Type B pancreatic cell (in vitro differentiated cells): ENCODE data around the gene SIRT4. TPM values are rescaled to one million over a fixed set of nuclear protein-coding genes. Genes with fewer than 3 reads are reported as not detected.
"Not testable (repeated sequence)": the region's sequence is repeated elsewhere in the genome, so short reads cannot be mapped to it uniquely, and the experiment has no call there.

Experiments used
- DNase-seq: peaks from one replicate; pipeline ENCODE4 v3.0.0; 2021; ENCODE audit warnings: mixed read lengths; ENCODE audit not compliant: unreplicated experiment; ENCODE audit errors: extremely low spot score
- H3K27ac Mint-ChIP-seq: 2 replicates; pipeline ENCODE4 v1.8.0; 2021; ENCODE audit warnings: mild to moderate bottlenecking, mixed read lengths
- H3K27me3 Mint-ChIP-seq: 2 replicates; pipeline ENCODE4 v1.8.0; 2021; ENCODE audit warnings: mixed read lengths
- H3K36me3 Mint-ChIP-seq: 2 replicates; pipeline ENCODE4 v1.8.0; 2021; ENCODE audit warnings: mixed read lengths
- H3K4me1 Mint-ChIP-seq: one replicate; pipeline ENCODE4 v1.8.0; 2021; ENCODE audit warnings: mixed read lengths; ENCODE audit not compliant: unreplicated experiment
- H3K4me3 Mint-ChIP-seq: 2 replicates; pipeline ENCODE4 v1.8.0; 2021; ENCODE audit warnings: mild to moderate bottlenecking, mixed read lengths
- H3K9me3 Mint-ChIP-seq: 2 replicates; pipeline ENCODE4 v1.8.0; 2021; ENCODE audit warnings: mixed read lengths
- total RNA-seq: library from RNA; stranded (reverse); gene quantifications from 2 replicates; pipeline ENCODE4 v1.2.1, GENCODE V29; 2021; ENCODE audit warnings: low replicate concordance
- TF ChIP-seq, protein P1 (sequence below): fragments of 200-600 bp; sonication (generic); conservative IDR thresholded peaks from 2 replicates; pipeline ENCODE4 v1.5.0; 2021; ENCODE audit warnings: antibody characterized with exemption, mild to moderate bottlenecking

Gene SIRT4
- total RNA-seq, 1 donor from 2014 or later, result 2.0 TPM

DNA sequence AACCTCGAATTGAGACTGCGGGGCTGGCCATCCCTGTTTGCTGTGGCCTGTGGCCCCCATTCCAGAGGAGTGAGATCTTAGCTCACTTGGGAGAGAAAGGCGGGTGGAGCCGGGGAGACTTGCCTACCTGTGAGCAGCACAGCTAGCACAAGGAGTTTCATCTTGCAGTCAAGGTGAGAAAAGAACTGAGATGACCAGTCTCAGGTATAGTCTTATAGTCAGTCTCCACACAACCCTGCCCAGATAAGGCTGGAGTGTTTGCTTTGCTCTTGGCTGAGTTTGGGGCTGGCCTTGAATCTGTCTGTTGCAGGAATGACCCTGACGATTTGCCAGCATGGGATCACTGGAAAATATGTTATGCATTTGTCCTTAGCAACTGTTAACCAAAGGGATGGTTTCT is 25.5 kb downstream of the SIRT4 start, which contains the start of gene PLA2G1B:
TSS of gene PLA2G1B (minus strand) at position 187 of the 400 bp plus-strand sequence. CDS start at position 161, 26 bp downstream.
- no peak within 1 kb of the TSS for H3K27ac Mint-ChIP-seq
- H3K27me3 Mint-ChIP-seq, result peaks cover 11% of the 10 kb centered on the region
- TF ChIP-seq, protein P1, sequence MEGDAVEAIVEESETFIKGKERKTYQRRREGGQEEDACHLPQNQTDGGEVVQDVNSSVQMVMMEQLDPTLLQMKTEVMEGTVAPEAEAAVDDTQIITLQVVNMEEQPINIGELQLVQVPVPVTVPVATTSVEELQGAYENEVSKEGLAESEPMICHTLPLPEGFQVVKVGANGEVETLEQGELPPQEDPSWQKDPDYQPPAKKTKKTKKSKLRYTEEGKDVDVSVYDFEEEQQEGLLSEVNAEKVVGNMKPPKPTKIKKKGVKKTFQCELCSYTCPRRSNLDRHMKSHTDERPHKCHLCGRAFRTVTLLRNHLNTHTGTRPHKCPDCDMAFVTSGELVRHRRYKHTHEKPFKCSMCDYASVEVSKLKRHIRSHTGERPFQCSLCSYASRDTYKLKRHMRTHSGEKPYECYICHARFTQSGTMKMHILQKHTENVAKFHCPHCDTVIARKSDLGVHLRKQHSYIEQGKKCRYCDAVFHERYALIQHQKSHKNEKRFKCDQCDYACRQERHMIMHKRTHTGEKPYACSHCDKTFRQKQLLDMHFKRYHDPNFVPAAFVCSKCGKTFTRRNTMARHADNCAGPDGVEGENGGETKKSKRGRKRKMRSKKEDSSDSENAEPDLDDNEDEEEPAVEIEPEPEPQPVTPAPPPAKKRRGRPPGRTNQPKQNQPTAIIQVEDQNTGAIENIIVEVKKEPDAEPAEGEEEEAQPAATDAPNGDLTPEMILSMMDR, result no peak
- no peak for DNase-seq
- H3K9me3 Mint-ChIP-seq, result no peaks in the 10 kb centered on the region
- peak within 1 kb of the TSS; percentile 25 for H3K4me3 Mint-ChIP-seq
- peaks cover 7% of the 10 kb centered on the region for H3K4me1 Mint-ChIP-seq
- H3K36me3 Mint-ChIP-seq, result no peaks in the 10 kb centered on the region

DNA sequence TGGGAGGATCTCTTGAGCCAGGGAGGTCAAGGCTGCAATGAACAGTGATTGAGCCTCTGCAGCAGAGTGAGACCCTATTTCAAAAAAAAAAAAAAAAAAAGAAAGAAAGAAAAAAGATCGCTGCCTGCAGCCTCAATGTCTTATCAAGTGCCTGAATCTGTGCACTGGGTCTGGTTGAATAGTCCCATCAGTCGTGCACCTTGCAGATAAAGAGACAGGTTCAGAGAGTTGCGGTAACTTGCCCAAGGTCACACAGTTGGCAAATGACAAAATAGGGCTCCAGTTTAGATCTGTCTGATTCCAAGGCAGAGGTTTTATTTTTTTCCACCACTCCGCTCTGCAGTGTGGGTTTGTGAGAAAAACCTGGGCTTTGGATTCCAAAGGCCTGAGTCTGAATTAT is 26.1 kb downstream of the SIRT4 start:
- no peak overlapping the region for H3K27ac Mint-ChIP-seq
- peaks cover 11% of the 10 kb centered on the region for H3K27me3 Mint-ChIP-seq
- no peaks in the 10 kb centered on the region for H3K9me3 Mint-ChIP-seq
- H3K4me1 Mint-ChIP-seq, result peaks cover 7% of the 10 kb centered on the region
- no peak for DNase-seq
- TF ChIP-seq, protein P1, result no peak
- no peak overlapping the region for H3K4me3 Mint-ChIP-seq
- no peaks in the 10 kb centered on the region for H3K36me3 Mint-ChIP-seq

DNA sequence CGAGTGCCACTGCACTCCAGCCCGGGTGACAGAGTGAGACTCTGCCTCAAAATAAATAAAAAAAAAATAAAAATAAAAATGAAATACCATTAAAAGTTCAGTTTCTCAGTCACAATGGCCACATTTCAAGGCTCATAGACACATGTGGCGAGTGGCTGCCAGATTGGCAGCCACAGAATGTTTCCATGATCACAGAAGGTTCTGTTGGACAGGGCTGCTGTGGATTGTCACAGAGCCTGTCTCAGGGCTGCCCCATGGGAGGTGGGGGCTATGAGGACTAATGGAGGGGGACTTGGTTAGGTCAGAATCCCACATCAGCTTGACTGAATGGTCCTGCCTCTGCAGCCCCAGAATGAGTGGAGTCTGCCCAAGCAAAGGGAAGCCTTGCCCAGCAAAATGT is 29.3 kb downstream of the SIRT4 start:
- Mint-ChIP-seq H3K36me3 (no peaks in the 10 kb centered on the region), H3K9me3 (peaks cover 5% of the 10 kb centered on the region)
- TF ChIP-seq, protein P1, result no peak

DNA sequence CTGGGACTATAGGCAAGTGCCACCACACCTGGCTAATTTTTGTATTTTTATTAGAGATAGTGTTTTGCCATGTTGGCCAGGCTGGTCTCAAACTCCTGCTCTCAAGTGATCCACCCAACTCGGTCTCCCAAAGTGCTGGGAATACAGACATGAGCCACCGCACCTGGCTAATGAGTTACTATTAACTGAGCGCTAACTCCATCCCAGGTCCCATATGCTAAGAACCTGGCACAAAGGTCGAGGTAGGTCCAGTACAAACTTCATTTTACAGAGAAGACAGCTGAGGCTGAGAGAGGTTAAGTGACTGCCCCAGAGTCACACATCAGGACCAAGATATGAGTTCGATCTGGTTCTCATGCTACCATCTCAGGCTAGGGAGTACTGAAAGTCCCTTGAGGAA is 29.9 kb downstream of the SIRT4 start:
- TF ChIP-seq, protein P1, result no peak
- Mint-ChIP-seq H3K9me3 (peaks cover 5% of the 10 kb centered on the region), H3K36me3 (no peaks in the 10 kb centered on the region), H3K27me3 (peaks cover 4% of the 10 kb centered on the region), H3K4me1 (no peaks in the 10 kb centered on the region), H3K4me3 (no peak overlapping the region), H3K27ac (no peak overlapping the region)
- no peak for DNase-seq

More for the DNA sequence above, 29.3 kb downstream of the SIRT4 start:
- no peak for DNase-seq
- no peak overlapping the region for H3K27ac Mint-ChIP-seq
- H3K27me3 Mint-ChIP-seq, result peaks cover 4% of the 10 kb centered on the region
- no peaks in the 10 kb centered on the region for H3K4me1 Mint-ChIP-seq
- no peak overlapping the region for H3K4me3 Mint-ChIP-seq

DNA sequence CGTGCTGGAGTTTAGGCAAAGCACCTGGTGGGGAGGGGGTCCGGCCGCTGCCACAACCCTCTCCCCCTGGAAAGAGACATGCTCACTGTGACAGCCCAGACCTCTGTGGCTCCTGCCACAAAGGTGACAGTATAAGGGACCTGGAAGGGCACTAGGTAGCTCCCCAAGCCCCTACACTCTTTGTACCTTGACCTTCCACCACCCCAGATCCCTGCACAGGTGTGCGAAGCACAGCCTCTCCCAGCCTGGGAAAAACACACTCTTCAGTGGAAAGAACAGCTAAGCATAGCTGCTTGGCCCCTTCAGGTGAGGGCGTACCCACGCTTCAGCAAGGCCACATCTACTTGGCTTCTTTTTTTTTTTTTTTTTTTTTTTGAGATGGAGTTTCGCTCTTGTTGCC is 30.4 kb downstream of the SIRT4 start:
- no peak for DNase-seq
- Mint-ChIP-seq H3K36me3 (no peaks in the 10 kb centered on the region), H3K27ac (no peak overlapping the region), H3K4me3 (no peak overlapping the region), H3K27me3 (peaks cover 4% of the 10 kb centered on the region), H3K9me3 (peaks cover 8% of the 10 kb centered on the region), H3K4me1 (no peaks in the 10 kb centered on the region)
- TF ChIP-seq, protein P1, result no peak

DNA sequence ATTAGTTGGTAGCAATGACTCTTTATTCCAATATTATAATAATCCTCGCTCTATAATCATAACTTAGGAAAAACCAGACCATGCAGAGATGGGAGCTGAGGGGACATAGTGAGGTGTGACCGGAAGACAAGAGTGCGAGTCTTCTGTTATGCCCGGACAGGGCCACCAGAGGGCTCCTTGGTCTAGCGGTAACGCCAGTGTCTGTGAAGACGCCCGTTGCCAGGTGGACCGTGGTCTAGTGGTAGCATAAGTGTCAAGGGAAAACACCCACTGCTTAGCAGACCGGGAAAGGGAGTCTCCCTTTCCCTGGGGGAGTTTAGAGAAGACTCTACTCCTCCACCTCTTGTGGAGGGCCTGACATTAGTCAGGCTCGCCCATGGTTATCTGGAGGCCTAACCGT is 33.3 kb downstream of the SIRT4 start:
- not testable (repeated sequence) for H3K27me3 Mint-ChIP-seq, H3K4me1 Mint-ChIP-seq, H3K4me3 Mint-ChIP-seq, H3K36me3 Mint-ChIP-seq, DNase-seq, H3K27ac Mint-ChIP-seq
- TF ChIP-seq, protein P1, result peak; percentile 84
- H3K9me3 Mint-ChIP-seq, result peaks cover 14% of the 10 kb centered on the region

GRCh38 chr12:120336392-120336791 is 34.3 kb downstream of the SIRT4 start:
- not testable (repeated sequence) for H3K27me3 Mint-ChIP-seq

More at GRCh38 chr12:120336392-120336791, 34.3 kb downstream of the SIRT4 start:
- DNase-seq, H3K36me3 Mint-ChIP-seq, H3K4me3 Mint-ChIP-seq, H3K4me1 Mint-ChIP-seq, H3K27ac Mint-ChIP-seq: not testable (repeated sequence)
- H3K9me3 Mint-ChIP-seq, result peaks cover 14% of the 10 kb centered on the region
